HK-2 (cell line): Measurements from ENCODE around the gene SNAP29.
A peak's percentile ranks its signal among the peaks of the same experiment; 100 is the strongest.
"Not testable (repeated sequence)": the region's sequence is repeated elsewhere in the genome, so short reads cannot be mapped to it uniquely, and the experiment has no call there.

Experiments used
- DNase-seq: peaks from one replicate; pipeline ENCODE4 v3.0.0-alpha.2; 2018; ENCODE audit not compliant: unreplicated experiment

Gene SNAP29

DNA sequence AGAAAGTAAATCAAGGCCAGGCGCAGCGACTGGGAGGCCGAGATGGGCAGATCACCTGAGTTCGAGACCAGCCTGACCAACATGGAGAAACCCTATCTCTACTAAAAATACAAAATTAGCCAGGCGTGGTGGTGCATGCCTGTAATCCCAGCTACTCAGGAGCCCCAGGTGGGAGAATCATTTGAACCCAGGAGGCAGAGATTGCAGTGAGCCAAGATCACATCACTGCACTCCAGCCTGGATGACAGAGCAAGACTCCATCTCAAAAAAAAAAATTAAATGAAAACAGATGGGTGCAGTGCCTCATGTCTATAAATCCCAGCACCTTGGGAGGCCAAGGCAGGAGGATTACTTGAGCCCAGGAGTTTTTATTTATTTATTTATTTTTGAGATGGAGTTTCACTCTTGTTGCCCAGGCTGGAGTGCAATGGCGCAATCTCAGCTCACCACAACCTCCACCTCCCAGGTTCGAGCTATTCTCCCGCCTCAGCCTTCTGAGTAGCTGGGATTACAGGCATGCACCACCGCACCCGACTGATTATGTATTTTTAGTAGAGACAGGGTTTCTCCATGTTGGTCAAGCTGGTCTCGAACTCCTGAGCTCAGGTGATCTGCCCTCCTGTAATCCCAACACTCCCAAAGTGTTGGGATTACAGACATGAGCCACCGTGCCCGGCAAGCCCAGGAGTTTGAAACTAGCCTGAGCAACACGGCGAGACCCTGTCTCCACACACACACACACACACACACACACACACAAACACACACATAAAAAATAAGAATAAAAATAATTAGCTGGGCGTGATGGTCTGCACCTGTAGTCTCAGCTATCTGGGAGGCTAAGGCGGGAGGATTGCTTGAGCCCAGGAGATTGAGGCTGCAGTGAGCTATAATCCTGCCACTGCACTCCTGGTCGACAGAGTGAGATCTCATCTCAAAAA, 42.6 kb downstream of the SNAP29 start:
- DNase-seq = not testable (repeated sequence)

DNA sequence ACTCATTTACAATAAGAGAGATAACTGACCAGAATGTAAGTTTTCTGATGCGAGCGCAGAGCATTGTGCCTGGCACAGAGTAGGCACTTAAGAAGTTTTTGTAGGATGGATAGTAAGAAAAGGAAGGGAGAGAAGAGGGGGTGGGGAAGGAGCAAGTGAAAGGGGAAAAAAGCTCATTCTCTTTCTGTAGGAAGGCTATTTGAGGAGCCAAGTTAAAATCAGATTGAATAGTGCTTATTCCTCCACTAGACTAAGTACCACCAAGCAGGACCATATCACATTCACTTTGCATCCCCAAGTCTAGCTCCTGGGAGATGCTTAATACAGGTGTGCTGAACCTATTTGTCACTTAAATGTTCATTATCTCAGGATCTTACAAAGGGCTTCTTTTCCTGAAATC, 44.3 kb downstream of the SNAP29 start:
- no peak for DNase-seq

DNA sequence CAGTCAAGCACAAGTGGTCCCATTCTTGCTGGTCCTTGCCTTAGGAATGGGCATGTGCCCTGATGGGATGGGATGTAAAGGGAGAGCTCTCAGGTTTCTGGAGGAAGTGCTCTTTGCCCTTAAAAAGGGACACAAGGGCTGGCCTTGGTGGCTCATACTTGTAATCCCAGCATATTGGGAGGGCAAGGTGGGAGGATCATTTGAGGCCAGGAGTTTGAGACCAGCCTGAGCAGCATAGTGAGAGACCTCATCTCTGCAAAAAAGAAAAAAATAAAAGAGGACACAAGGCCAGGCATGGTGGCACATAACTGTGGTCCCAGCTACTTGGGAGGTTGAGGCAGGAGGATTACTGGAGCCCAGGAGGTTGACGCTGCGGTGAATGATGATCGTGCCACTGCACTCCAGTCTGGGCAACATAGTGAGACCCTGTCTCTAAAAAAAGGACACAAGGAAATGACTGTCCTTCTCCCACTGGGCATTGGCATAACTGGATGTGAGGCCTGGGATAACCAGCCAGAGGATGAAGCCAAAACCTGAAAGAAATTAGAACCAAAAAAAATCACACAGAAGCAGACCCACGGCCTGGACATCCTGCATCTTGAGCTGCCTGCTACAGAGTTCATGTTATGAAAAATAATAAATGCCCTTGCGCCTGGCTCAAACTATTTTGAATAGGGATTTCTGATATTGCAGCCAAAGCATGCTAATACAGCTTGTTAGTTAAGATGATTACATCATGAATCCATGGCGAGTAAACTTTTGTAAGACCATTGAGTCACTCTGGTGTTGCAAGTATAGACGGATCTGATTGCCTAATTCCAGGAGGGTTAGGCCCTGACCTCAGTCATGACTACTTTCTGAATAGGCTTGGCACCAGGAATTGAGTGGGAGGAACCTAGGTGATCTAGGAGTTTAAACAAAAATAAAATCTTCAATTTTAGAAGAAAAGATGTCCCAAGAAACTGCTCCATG, 45.5 kb downstream of the SNAP29 start:
- no peak for DNase-seq

DNA sequence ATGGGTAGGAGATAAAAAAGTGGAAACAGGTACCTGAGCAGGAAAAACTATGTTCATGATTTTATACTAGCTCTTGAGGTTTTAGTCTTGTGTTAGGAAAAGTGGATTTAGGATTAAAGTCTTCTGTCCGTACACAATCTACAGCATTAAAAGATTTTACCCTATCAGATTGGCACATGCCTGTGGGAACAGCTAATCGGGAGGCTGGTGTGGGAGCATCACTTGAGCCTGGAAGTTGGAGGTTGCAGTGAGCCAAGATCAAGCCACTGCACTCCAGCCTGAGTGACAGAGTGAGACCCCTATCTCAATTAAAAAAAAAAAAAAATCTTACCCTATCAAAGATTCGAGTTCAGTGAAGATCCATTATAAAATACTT, 46.2 kb downstream of the SNAP29 start:
- DNase-seq = no peak

DNA sequence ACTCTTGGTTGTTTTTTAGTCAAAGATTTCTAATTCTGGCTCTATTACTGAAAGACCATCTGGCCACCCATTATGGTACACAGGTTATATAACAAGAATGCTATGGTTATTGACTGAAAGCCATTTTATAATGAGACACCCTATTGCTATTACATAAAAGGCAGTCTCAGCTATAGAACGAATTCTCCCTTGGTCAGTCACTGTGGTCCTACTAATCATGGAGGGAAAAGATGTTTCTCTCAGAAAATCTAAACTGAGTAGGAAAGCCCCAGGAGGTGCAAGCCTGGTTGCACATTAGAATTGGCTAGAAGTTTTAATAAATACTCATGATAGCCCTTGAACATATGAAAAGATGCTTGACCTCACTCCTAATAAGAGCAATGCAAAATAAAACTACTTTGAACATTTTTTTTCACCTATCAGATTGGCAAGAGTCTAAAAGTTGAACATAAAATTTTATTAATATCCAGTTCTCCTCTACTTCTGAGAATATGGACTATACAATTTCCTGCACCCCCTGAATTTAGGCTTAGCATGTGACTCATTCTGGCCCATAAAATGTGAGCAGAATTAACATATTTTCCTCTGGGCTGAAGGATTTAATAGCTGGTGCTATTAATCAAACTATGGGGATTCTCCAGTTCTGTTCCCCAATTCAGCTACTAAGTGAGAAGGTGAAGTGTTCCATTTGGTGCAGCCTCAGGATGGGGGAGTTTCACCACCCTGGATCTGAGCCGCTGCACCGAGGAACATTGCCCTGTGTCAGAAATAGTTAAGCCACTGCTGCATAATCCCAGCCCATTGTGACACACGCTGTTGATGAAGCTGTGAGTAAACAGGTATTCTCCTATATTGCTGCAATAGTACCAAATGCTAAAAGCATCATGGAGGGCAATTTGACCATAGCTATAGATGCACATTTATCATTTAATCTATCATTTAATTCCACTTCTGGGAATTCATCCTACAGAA, 46.9 kb downstream of the SNAP29 start:
- DNase-seq = no peak

DNA sequence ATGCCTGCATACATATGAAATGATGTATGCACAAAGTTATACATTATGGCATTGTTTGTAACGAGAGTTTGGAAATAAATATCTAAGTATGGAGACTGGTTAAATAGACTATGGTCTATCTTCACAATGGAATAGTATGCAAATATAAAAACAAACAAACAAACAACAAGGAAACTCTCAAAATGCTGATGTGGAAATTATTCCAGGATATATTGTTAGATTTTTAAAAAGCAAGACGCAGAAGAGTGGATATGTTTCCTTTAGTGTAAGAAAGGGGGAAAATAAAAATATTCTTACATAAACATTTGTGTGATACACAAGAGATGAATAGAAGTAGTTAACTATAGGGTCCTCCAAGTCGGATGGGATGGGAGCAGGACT, 47.6 kb downstream of the SNAP29 start:
- no peak for DNase-seq

DNA sequence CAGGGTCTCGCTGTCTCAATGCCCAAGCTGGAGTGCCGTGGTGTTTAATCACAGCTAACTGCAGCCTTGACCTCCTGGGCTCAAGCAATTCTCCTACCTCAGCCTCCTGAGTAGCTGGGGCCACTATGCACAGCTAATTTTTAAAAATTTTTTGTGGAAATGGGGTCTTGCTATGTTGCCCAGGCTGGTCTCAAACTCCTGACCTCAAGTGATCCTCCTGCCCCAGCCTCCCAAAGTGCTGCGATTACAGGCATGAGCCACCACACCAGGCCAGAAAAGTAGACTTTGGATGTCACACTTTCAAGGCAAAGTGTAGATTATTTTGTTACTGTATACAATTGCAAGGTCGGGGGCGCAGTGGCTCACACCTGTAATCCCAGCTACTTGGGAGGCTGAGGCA, 49.9 kb downstream of the SNAP29 start:
- not testable (repeated sequence) for DNase-seq

DNA sequence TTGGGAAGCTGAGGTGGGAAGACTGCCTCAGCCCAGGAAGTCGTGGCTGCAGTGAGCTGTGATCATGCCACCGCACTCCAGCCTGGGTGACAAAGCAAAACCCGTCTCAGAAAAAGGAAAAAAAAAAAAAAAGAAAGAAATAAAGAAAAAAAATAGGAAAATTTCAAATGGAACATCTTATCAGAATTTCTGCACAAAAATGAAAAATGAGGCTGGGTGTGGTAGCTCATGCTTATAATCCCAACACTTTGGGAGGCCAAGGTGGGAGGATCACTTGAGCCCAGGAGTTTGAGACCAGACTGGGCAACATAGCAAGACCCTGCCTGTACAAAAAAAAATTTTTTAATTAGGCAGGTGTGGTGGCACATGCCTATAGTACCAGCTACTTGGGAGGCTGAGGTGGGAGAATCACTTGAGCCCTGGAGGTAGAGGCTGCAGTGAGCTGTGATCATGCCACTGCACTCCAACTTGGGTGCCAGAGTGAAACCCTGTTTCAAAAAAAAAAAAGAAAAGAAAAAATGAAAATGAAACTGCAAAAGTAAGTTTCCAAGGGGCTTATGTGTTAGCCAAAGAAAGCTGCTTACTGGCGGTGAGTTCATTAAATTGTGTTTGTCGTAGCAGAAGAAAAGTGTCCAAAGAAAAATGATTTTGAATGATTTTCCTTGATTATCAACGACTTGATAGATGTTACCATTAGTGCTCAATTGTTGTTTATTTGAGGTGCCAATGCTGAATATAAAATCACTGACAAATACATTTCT, 50.9 kb downstream of the SNAP29 start:
- no peak for DNase-seq

DNA sequence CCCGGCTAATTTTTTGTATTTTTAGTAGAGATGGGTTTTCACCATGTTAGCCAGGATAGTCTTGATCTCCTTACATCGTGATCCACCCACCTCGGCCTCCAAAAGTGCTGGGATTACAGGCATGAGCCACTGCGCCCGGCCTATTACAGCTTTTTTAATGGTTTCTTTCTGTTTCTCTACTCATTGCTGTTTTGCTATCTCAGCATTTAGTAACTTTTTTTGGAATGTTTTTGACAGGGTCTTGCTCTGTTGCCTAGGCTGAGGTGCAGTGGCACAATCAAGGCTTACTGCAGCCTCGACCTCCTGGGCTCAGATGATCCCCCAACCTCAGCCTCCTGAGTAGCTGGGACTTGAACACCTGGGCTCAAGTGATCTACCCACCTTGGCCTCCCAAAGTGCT, 53.7 kb downstream of the SNAP29 start:
- DNase-seq = no peak

DNA sequence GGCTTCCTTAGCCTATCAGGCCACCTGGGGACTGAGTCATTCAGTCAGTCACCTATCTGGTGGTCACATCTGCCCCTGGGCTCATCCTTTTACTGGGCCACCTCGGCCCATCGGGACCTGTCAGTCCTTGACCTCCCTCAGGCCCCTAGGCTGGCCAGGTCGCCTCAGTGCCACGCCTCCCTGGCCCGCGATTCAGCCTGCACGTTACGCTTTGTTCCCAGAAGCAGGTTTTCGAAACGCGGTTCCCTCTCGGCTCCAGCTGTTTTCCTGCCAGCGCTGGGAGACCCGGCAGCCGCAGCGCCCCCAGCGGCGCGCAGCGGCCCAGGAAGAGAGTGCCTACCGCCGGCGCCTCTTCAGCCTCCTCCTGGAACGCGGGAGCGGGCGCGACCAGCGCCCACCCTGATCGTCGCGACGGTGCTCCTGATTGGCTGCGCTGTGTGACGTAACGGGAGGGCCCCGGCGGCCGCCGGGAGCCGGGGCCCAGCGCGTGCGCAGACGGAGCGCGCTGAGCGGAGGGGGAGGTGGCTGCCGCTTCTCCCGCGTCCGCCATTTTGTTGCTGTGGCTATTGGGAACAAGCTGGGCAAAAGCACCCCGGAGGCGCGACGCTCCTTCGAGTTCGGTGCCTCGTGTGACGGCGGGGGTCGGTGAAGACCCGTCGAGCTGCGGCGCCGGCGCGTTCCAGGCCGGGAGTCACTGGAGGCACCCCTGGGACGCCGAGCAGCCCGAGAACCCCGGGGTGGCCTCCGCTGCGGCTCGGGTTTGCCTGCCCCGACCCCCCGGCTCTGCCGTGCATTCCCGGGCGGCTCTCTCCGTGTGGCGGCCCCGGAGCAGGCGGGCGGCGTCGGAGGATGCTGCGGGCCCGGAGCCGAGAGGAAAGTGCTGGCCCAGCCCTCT, 58.4 kb downstream of the SNAP29 start, which contains the start of gene CRKL:
Gene CRKL, plus strand, starts transcription at position 492 of the 895 bp plus-strand sequence. CDS start 528 bp downstream, outside the sequence.
- peak; percentile 95 for DNase-seq

DNA sequence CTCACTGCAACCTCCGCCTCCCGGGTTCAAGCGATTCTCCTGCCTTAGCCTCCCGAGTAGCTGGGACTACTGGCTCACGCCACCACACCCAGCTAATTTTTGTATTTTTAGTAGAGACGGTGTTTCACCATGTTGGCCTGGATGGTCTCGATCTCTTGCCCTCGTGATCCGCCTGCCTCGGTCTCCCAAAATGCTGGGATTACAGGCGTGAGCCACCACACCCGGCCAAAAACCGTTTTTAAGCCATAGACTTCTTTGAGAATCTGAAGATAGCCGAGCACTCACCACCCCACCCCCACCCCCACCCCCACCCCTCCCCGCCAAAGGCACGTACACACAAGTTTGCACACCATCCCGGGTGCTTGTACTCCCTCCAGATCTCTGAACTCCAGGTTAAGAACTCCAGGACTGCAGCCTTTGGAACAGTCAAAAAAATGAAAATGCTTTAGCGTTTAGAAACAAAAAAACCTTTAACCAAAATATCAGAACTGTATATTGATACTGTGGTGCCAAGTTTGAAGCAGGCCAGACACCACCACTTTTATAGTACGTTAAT, 59.9 kb downstream of the SNAP29 start:
- DNase-seq = peak; percentile 10

DNA sequence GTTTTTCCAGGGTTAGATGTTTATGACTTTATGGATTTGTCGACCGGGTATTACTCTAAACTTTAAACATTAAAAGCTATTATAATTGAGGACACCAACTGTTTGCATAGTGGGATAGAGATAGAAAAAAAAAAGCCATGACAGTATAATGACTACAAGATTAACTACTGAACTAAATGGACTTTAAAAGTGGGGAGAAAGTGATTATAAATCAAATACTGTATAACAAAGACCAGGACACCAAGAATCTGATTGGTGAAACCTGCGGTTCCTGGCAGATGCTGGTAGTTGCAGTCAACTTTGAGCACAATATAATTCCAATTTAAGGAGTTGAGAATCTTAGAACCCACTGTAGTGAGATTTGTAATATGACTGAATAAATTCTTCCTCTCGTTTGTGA, 60.9 kb downstream of the SNAP29 start:
- no peak for DNase-seq

DNA sequence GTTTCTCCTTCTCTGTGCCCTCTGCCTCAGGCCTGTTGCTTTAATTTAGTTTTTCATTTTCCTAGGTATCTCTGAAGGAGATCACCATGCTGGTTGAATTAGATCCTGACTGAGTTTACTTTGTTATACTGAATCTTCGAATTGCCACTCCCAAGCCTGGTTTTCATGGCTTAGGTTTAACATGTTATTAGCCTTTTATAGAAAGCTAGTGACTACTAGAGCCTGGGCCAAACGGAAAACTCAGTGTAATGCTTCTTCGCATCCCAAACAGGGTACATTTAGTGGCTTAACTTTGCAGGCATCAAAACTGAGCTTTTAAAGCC, 62.0 kb downstream of the SNAP29 start:
- DNase-seq = no peak

DNA sequence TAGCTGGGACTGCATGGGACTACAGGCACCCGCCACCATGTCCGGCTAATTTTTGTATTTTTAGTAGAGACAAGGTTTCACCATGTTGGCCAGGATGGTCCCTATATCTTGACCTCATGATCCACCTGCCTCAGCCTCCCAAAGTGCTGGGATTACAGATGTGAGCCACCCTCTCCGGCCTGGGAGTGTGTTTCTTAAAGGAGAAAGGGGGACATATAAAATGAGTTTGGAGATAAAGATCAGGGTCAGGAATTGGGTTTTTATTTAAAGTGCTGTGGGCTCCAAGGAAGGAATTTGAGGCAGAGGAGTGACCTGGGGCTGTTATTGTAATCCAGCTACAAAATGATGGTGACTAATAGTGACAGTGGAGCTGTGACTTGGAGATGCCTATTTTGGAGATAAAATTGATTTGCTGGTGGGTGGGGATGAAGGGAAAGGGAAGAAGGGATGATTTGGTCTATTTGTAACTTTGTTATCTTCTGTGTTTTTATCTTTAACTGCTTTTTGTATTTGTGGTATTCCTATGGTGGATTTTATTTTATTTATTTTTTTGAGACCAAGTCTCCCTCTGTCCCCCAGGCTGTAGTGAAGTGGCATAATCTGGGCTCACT, 63.4 kb downstream of the SNAP29 start:
- DNase-seq = no peak

DNA sequence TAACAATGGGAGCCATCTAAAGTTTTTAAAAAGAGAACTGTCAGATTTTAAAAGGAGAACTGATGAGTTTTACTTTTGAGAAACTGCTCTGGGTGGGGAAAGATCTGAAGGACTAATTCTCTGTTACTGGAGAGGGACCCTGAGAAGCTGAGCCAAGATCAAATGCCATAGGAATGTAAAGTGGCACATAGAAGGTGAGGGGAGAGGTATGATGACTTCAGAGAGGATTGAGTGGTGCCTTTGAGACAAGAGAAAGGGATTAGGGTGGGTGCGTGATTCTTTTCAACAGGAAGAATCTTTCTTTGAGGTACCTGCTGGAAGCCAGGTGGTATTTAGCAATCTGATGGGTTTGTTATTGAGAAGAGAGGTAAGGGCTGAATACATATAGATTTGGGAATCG, 67.4 kb downstream of the SNAP29 start:
- no peak for DNase-seq

DNA sequence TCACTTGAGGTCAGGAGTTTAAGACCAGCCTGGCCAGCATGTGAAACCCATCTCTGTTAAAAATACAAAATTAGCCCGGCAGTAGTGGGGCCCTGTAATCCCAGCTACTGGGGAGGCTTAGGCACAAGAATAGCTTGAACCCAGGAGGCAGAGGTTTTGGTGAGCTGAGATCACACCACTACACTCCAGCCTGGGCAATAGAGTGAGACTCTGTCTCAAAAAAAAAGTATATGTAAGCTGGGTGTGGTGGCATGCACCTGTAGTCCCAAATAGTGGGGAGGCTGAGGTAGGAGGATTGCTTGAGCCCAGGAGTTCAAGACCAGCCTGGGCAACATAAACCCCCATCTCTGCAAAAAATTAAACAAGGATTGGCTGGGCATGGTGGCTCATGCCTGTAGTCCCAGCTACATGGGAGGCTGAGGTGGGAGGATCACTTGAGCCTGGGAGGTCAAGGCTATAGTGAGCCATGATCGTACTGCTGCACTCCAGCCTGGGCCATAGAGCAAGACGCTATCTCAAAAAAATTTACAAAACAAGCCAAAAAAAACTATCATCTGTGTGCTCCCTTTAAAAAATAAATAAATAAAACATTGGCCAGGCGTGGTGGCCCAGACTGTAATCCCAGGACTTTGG, 69.2 kb downstream of the SNAP29 start:
- DNase-seq = no peak

DNA sequence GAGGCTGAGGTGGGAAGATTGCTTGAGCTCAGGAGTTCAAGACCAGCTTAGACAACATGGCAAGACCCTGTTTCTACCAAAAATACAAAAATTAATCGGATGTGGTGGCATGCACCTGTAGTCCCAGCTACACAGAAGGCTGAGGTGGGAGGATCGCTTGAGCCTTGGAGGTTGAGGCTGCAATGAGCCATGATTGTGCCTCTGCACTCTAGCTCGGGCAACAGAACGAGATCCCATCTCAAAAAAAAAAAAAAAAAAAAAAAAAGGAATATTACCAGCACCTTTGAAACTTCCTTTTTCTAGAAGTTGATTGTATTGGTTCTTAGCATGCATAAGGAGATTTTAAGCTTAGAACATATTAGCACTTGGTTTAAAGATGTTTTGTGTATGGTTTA, 69.8 kb downstream of the SNAP29 start:
- no peak for DNase-seq

DNA sequence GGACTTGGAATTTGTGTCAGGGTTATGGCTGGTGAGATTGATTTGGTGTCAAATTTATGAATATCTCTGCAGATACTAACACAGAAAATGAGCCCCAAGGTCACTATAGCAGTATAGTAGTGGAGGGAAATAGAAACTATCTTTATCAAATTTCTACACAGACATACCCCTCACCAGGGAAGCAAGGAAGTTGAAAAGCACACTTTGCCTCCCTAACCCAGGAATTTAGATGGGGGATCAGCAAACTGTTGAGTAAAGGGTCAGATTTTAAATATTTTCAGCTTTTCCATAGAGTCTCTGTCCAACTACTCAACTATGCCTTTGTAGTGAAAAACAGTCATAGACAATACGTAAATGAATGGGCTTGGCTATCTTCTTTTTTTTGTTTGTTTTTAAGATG, 71.2 kb downstream of the SNAP29 start:
- no peak for DNase-seq
